HG03139 (cell line): ENCODE results near the gene RPLP1.
"Not testable (repeated sequence)": the region's sequence is repeated elsewhere in the genome, so short reads cannot be mapped to it uniquely, and the experiment has no call there.

Source experiments
- ATAC-seq: cut with Tn5 transposase; IDR thresholded peaks from one replicate; pipeline ENCODE4 v1.9.1; 2021; ENCODE audit not compliant: unreplicated experiment

The RPLP1 gene

DNA sequence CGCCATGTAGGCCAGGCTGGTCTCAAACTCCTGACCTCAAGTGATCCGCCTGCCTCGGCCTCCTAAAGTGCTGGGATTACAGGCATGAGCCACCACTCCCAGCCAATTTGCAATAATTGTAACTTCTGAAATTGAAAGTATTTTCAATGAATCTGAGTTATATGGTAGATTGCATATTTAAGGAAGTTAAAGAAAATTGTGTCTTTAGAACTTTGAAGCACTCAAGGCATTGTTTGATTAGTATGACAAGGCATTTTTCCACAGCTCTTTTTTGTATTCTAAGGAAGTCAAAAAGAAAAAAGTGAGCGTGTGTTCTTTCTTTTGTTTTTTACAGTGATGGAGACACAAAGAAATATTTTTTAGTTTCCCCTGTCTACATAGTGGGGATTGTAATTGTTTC is 15.7 kb upstream of the RPLP1 start:
- ATAC-seq, result no peak

DNA sequence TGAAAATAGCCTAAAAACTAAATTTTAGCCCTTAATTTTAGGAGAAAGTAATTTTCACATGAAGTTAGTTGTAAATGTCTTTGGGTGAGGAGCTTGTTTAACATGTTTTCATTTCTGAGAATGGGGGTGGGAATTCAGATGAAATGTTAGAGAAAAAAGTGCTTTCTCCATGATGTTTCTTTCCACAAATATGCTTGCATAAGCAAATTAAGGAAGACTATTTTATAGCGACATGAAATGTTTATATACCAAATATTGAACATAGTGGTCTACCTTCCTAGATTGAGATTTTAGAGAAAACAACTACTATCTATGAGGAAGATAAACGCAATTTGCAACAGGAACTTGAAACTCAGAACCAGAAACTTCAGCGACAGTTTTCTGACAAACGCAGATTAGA is 13.0 kb upstream of the RPLP1 start:
- no peak for ATAC-seq

DNA sequence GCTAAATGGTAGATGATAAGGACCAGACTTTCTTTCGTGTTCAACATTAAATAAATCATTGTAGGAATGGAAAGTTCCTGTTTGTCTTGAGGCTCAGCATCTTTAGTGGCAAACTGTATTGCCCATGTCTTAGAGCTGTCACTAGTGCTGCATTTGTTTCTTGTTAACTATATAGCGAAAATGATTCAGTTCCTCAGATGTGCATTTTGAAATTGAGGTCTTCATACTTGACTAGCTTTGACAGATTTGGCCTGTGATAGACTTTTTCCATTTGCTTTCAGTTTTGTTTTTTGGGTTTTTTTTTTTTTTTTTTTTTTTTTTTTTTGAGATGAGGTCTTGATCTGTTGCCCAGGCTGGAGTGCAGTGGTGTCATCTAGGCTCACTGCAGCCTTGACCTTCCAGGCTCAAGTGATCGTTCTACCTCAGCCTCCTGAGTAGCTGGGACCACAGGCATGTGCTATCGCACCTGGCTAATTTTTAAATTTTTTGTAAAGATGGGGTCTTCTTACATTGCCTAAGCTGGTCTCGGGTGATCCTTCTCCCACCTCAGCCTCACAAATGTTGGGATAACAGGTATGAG is 9.5 kb upstream of the RPLP1 start:
- no peak for ATAC-seq

DNA sequence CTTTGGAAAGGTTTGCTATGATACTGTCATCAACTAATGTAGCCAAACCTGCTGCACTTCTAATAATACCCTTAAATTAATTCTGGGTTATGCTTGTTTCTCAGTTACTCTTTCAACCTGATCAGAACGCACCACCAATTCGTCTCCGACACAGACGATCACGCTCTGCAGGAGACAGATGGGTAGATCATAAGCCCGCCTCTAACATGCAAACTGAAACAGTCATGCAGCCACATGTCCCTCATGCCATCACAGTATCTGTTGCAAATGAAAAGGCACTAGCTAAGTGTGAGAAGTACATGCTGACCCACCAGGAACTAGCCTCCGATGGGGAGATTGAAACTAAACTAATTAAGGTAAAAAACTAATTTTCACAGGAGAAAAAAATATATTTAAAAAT is 7.9 kb upstream of the RPLP1 start:
- no peak for ATAC-seq

- ATAC-seq, result no peak
These were observed 5.7 kb upstream of the RPLP1 start for GRCh38 chr15:69446953-69447352.

DNA sequence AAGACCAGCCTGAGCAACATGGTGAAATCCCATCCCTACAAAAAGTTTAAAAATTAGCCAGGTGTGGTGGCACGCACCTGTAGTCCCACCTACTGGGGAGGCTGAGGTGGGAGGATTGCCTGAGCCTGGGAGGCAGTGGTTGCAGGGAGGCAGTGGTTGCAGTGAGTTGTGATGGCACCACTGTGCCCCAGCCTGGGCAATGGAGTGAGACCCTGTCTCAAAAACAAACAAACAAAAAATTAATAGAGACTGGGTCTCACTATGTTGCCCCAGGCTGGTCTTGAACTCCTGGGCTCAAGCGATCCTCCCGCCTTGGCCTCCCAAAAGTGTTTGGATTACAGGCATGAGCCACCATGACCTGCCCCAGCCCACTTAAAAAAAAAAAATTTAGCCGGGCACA is 2.4 kb upstream of the RPLP1 start:
- not testable (repeated sequence) for ATAC-seq

GRCh38 chr15:69450968-69451695 is 1.5 kb upstream of the RPLP1 start:
- ATAC-seq, result no peak

- ATAC-seq, result peak; percentile 40
These were observed 497 bp upstream of the RPLP1 start for GRCh38 chr15:69451951-69452691.

DNA sequence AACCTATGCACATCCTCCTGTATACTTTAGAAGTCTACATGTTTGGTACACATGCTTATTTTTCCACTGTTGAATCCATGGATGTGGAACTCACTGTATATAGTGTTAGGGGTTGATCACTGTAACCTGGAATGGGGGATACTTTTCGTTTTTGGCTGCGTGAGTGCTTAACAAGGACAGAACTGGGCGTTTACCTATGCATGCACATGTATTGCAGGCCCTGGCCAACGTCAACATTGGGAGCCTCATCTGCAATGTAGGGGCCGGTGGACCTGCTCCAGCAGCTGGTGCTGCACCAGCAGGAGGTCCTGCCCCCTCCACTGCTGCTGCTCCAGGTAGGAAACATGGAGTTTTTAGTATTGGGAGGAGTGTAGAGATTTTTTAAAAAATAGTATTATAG is 2.3 kb downstream of the RPLP1 start:
- ATAC-seq, result no peak

DNA sequence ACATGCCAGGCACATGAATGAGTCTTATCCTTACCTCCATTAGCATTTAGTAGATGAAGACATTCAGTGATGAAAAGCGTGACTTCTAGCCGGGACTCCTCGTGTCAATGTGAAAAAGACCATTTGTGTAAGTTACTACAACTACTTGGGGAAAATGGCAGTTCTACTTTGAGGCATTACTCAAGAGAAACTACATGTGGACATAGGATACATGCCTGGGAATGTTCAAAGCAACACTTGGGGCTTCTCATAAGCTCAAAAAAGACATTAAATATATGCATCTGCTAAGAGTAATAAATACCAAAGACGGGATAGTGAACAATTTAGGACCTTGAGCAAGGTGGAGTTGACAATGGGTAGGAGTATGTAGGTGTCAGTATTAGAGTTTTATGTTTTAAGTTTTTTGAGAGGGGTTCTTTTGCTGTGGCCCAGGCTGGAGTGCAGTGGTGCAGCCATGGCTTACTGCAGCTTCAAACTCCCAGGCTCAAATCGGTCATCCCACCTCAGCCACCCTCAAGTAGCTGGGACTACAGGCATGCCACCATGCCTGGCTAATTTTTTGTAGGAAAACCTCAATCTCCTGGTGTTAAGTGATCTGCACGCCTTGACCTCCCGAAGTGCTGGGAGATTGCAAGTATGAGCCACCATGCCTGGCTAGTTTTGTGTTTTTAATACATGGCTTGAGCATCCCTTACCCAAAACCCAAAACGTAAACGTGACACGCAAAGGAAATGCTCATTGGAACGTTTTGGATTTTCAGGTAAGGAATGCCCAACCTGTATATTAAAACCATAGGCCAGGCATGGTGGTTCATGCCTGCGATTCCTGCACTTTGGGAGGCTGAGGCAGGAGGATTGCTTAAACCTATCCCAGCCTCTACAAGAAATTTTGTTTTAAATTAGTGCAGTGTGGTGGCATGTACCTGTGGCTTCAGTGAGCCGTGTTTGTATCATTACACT is 3.9 kb downstream of the RPLP1 start:
- no peak for ATAC-seq

- no peak for ATAC-seq
These were observed 5.0 kb downstream of the RPLP1 start for GRCh38 chr15:69457304-69458280.

- ATAC-seq, result no peak
These were observed 6.4 kb downstream of the RPLP1 start for GRCh38 chr15:69459066-69459465.

DNA sequence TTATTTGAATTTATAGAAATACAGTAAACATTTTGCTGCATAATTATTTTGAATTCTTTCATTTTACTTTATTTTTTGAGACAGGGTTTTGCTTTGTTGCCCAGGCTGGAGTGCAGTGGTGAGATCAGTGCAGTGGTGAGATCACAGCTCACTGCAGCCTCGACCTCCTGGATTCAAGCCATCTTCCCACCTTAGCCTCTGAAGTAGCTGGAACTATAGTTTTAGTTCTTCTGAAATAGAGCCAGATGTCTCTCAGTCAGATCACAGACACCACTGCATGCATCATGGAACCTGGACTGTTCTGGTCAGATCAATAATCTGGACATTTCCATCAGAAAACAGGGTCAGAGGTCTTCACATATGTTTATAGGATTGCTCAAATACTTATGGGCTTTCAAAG is 7.9 kb downstream of the RPLP1 start:
- no peak for ATAC-seq

DNA sequence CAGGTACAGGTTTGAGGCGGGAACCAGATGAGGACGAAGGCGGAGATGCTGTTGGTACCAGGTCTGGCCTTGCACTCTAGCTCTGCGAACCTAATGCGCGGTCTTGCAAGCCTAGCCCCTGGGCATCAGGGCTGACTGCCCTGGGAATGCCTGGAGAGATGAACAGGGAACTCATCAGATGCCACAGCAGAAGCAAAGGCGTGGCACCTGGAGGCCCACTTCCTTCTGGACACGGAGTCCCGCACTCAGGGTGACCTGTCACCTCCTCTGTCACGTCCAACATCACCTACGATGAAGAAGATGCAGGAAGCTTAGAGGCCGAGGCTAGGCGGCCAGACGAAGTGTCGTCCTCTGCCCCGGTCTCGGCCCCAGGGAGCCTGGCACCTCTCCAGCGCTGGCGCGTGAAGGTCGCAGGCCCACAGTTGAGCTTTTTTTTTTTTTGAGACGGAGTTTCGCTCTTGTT is 9.4 kb downstream of the RPLP1 start:
- no peak for ATAC-seq

- ATAC-seq, result peak; percentile 80
These were observed 10.0 kb downstream of the RPLP1 start for GRCh38 chr15:69462493-69463181.

GRCh38 chr15:69463182-69463756 is 10.7 kb downstream of the RPLP1 start:
- no peak for ATAC-seq

GRCh38 chr15:69465253-69465652 is 12.6 kb downstream of the RPLP1 start:
- no peak for ATAC-seq

DNA sequence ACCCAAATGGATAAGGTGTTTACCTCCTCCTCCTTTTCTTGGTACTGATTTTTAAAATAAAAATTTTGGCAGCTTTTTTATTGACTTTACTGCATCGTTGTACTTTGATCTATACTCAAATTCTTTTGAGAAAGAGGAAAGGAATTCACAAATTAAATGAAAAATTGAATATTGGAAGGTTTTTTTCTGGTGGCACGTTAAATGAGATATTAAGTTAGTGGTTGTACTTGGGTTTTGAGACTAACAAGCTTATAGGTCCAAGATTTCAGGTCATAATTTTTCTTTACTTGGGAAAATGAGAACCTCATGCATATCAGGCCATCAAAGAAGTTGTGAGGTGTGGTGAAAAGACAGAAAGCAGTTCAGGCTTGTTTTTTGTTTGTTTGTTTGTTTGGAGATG is 14.1 kb downstream of the RPLP1 start:
- ATAC-seq, result no peak

- ATAC-seq, result no peak
These were observed 15.0 kb downstream of the RPLP1 start for GRCh38 chr15:69467636-69468035.
